ENCODE results near the gene NRL.

- TF ChIP-seq POLR2A (IDR thresholded peaks at IDR 0.05; ENCODE audit: low read depth, low read length), result no peak
- TF ChIP-seq POLR2AphosphoS5 (IDR thresholded peaks at IDR 0.05; ENCODE audit: low read depth, low read length), result no peak
- no peak for TF ChIP-seq TAF1 (IDR thresholded peaks at IDR 0.05; ENCODE audit: low read depth, low read length)
- no peak for TF ChIP-seq SPI1 (IDR thresholded peaks at IDR 0.05; ENCODE audit: low read depth, low read length)
Observed at GRCh38 chr14:24100197-24100981, 14.4 kb downstream of the NRL start.
